ENCODE measurements around the gene KLHL42.

KLHL42 gene

DNA sequence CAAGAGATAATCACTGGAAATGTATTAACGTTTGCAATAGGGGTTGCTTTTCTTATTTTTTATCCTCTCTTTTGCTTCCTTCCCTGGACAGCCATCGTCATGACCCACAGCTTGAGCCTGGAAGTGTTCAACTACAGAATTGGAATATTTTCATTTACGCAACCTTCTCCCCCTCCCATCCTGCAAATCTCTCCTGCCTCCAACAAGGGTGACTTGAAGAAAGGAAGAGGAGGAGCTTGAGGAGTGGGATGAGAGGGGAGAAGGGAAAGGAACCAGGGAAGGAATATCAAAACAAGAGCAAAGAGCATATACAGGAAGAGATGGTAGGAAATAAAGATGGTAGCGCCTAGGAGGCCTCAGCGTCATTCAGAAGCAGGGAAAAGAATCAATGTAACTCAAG is 1.6 kb downstream of the KLHL42 start:
- TF ChIP-seq, protein P1, sequence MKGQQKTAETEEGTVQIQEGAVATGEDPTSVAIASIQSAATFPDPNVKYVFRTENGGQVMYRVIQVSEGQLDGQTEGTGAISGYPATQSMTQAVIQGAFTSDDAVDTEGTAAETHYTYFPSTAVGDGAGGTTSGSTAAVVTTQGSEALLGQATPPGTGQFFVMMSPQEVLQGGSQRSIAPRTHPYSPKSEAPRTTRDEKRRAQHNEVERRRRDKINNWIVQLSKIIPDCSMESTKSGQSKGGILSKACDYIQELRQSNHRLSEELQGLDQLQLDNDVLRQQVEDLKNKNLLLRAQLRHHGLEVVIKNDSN (IDR thresholded peaks at IDR 0.05), result no peak
- TF ChIP-seq TEAD4 (IDR thresholded peaks at IDR 0.05) (no peak), CEBPB (IDR thresholded peaks at IDR 0.05) (no peak), YY1 (IDR thresholded peaks at IDR 0.05; ENCODE audit: low read depth) (no peak), TAF1 (IDR thresholded peaks at IDR 0.05; ENCODE audit: low read depth) (no peak), NFIC (IDR thresholded peaks at IDR 0.05) (no peak), FOXM1 (IDR thresholded peaks at IDR 0.05; ENCODE audit: borderline replicate concordance, low read depth) (no peak)

DNA sequence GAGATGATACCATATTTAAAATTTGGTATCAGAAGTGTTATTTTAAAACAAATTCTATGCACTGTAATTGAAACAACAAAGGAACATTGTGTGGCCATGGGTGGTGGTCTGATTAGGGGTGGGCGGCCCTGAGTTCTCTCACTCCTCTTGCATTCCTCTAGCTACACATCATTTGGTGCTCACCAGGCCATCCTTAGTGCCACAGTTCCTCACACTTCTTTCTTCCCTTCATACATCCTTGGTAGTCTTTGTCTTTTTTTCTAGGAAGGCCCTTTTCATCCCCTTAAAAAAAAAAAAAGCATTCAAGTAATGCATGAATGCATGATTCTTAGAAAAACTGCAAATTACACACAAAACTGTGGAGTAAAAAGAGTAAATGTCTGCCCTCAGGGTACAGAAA is 2.4 kb downstream of the KLHL42 start:
- TF ChIP-seq, protein P2, sequence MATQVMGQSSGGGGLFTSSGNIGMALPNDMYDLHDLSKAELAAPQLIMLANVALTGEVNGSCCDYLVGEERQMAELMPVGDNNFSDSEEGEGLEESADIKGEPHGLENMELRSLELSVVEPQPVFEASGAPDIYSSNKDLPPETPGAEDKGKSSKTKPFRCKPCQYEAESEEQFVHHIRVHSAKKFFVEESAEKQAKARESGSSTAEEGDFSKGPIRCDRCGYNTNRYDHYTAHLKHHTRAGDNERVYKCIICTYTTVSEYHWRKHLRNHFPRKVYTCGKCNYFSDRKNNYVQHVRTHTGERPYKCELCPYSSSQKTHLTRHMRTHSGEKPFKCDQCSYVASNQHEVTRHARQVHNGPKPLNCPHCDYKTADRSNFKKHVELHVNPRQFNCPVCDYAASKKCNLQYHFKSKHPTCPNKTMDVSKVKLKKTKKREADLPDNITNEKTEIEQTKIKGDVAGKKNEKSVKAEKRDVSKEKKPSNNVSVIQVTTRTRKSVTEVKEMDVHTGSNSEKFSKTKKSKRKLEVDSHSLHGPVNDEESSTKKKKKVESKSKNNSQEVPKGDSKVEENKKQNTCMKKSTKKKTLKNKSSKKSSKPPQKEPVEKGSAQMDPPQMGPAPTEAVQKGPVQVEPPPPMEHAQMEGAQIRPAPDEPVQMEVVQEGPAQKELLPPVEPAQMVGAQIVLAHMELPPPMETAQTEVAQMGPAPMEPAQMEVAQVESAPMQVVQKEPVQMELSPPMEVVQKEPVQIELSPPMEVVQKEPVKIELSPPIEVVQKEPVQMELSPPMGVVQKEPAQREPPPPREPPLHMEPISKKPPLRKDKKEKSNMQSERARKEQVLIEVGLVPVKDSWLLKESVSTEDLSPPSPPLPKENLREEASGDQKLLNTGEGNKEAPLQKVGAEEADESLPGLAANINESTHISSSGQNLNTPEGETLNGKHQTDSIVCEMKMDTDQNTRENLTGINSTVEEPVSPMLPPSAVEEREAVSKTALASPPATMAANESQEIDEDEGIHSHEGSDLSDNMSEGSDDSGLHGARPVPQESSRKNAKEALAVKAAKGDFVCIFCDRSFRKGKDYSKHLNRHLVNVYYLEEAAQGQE (IDR thresholded peaks at IDR 0.05; ENCODE audit: low read depth), result no peak
- TF ChIP-seq ZBTB7A (IDR thresholded peaks at IDR 0.05; ENCODE audit: low read depth) (no peak), YY1 (IDR thresholded peaks at IDR 0.05; ENCODE audit: low read depth) (no peak), TCF12 (IDR thresholded peaks at IDR 0.05; ENCODE audit: low read depth) (no peak), RAD21 (IDR thresholded peaks at IDR 0.05; ENCODE audit: low read depth) (no peak), CREB1 (IDR thresholded peaks at IDR 0.05; ENCODE audit: low read depth) (no peak), EGR1 (IDR thresholded peaks at IDR 0.05) (no peak), FOXM1 (IDR thresholded peaks at IDR 0.05; ENCODE audit: borderline replicate concordance, low read depth) (no peak)
- TF ChIP-seq, protein P3, sequence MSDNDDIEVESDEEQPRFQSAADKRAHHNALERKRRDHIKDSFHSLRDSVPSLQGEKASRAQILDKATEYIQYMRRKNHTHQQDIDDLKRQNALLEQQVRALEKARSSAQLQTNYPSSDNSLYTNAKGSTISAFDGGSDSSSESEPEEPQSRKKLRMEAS (IDR thresholded peaks at IDR 0.05), result no peak
- TF ChIP-seq, protein P1 (IDR thresholded peaks at IDR 0.05), result no peak

DNA sequence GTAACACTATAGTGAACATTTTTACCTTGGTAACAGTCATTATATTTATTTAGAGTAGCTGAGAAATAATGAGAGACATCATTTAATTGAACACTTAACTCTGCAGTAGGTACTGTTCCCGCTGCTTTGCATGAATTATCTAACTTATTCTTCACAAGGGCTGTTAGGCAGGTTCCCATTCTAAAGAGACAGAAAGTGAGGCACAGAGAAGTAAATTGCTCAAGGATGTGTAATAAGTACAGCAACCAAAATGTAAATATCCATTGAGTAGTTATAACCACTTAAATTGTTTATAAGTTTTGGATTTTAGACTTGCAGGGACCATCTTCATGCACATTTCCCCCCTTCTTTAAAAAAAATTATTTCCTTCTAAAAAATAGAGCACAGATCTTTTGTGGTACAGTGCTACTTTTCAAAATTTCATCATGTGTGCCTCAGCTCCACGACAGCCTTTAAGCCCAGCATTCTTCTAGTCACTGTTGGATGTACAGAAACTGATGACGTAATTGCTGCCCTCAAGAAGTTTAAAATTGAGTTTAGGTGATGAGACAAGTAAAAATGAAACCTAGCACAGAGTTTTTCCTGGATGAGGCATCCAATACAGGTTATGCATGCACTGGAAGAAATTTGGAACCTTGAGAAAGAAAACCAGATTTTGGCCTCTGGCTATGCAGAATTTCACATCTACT is 6.0 kb downstream of the KLHL42 start:
- TF ChIP-seq TEAD4 (IDR thresholded peaks at IDR 0.05) (no peak), FOXM1 (IDR thresholded peaks at IDR 0.05; ENCODE audit: borderline replicate concordance, low read depth) (no peak), TCF12 (IDR thresholded peaks at IDR 0.05; ENCODE audit: low read depth) (no peak), NFIC (IDR thresholded peaks at IDR 0.05) (no peak), TAF1 (IDR thresholded peaks at IDR 0.05; ENCODE audit: low read depth) (no peak), CREB1 (IDR thresholded peaks at IDR 0.05; ENCODE audit: low read depth) (no peak), CEBPB (IDR thresholded peaks at IDR 0.05) (no peak), EGR1 (IDR thresholded peaks at IDR 0.05) (no peak), RAD21 (IDR thresholded peaks at IDR 0.05; ENCODE audit: low read depth) (no peak), YY1 (IDR thresholded peaks at IDR 0.05; ENCODE audit: low read depth) (no peak), EP300 (IDR thresholded peaks at IDR 0.05; ENCODE audit: borderline replicate concordance) (no peak), ZBTB7A (IDR thresholded peaks at IDR 0.05; ENCODE audit: low read depth) (no peak)
- TF ChIP-seq, protein P2 (IDR thresholded peaks at IDR 0.05; ENCODE audit: low read depth), result no peak
- TF ChIP-seq, protein P3 (IDR thresholded peaks at IDR 0.05), result no peak

DNA sequence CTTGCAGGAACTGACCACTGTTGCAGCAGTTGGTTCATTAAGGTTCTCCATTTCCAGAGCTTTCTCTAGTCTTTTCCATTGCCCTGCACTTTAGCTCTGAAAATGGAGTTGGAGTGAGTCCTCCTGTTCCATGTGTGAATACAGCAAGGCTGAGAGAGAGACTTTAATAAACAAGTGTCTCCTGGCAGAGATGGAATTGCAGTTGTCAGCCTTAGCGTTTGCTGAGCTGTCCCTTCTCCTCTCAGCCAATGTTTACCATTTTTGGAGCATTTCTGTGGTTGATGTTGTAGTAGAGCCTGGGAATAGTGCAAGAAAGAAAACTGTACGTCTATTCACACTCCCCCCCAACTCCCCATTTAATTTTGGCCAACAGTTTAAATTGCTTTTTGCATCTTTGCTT is 7.5 kb downstream of the KLHL42 start:
- TF ChIP-seq CEBPB (IDR thresholded peaks at IDR 0.05) (no peak), RAD21 (IDR thresholded peaks at IDR 0.05; ENCODE audit: low read depth) (no peak), ZBTB7A (IDR thresholded peaks at IDR 0.05; ENCODE audit: low read depth) (no peak), EP300 (IDR thresholded peaks at IDR 0.05; ENCODE audit: borderline replicate concordance) (no peak), YY1 (IDR thresholded peaks at IDR 0.05; ENCODE audit: low read depth) (no peak), TEAD4 (IDR thresholded peaks at IDR 0.05) (no peak), TCF12 (IDR thresholded peaks at IDR 0.05; ENCODE audit: low read depth) (no peak), NFIC (IDR thresholded peaks at IDR 0.05) (no peak), FOXM1 (IDR thresholded peaks at IDR 0.05; ENCODE audit: borderline replicate concordance, low read depth) (no peak), CREB1 (IDR thresholded peaks at IDR 0.05; ENCODE audit: low read depth) (no peak), EGR1 (IDR thresholded peaks at IDR 0.05) (no peak), TAF1 (IDR thresholded peaks at IDR 0.05; ENCODE audit: low read depth) (no peak)
- TF ChIP-seq, protein P3 (IDR thresholded peaks at IDR 0.05), result no peak
- TF ChIP-seq, protein P1 (IDR thresholded peaks at IDR 0.05), result no peak
- TF ChIP-seq, protein P2 (IDR thresholded peaks at IDR 0.05; ENCODE audit: low read depth), result no peak

Data from Ishikawa (cell line).